Heart right ventricle (tissue), 16 donors: ENCODE data around the gene PROM2. TPM values are rescaled to one million over a fixed set of nuclear protein-coding genes. Genes with fewer than 3 reads are reported as not detected.

ENCODE experiments used
- ATAC-seq, 8 donors: fragments of 200-7000 bp; cut with Tn5 transposase; one replicate each; pipeline ENCODE4 v1.9.1; 2020; ENCODE audit warnings: mild to moderate bottlenecking in 8 of 8, moderate library complexity in 8 of 8, moderate number of reproducible peaks in 1 of 8
- DNase-seq, 2 donors: peaks; one replicate each; pipeline ENCODE4 v3.0.0-alpha.2; 2020
- H3K27ac ChIP-seq, 10 donors: fragments of 200-600 bp; sonication (generic) in 2 of 10; one replicate each; pipeline versions ENCODE4 v1.5.0 to v1.8.0; 2020 to 2022; ENCODE audit warnings: mild to moderate bottlenecking in 3 of 10
- H3K27me3 ChIP-seq, 7 donors: fragments of 200-600 bp; one replicate each; pipeline ENCODE4 v1.8.0; 2021 to 2022; ENCODE audit warnings: mild to moderate bottlenecking in 2 of 7
- H3K36me3 ChIP-seq, 9 donors: fragments of 200-600 bp; sonication (generic) in 1 of 9; one replicate each; pipeline versions ENCODE4 v1.5.0 to v1.8.0; 2020 to 2022; ENCODE audit warnings: mild to moderate bottlenecking in 2 of 9
- H3K4me1 ChIP-seq, 9 donors: fragments of 200-600 bp; sonication (generic) in 1 of 9; one replicate each; pipeline versions ENCODE4 v1.5.0 to v1.8.0; 2020 to 2022; ENCODE audit warnings: mild to moderate bottlenecking in 4 of 9
- H3K4me3 ChIP-seq, 10 donors: fragments of 200-600 bp; sonication (generic) in 2 of 10; one replicate each; pipeline versions ENCODE4 v1.5.0 to v1.8.0; 2020 to 2022; ENCODE audit warnings: mild to moderate bottlenecking in 7 of 10, moderate library complexity in 2 of 10
- H3K9me3 ChIP-seq, 11 donors: fragments of 200-600 bp in 10 of 11; sonication (generic) in 2 of 11; one replicate each; pipeline versions ENCODE4 v1.5.0 to v1.8.0; 2013 to 2022; ENCODE audit warnings: mild to moderate bottlenecking in 2 of 11, control low read depth in 1 of 11, moderate library complexity in 1 of 11
- CTCF ChIP-seq, 9 donors: fragments of 200-600 bp; sonication (generic) in 2 of 9; IDR thresholded peaks; one replicate each; pipeline versions ENCODE4 v1.5.0 to v1.8.0; 2021 to 2022; ENCODE audit warnings: antibody characterized with exemption in 9 of 9, mild to moderate bottlenecking in 5 of 9, moderate library complexity in 1 of 9
- WGBS, 2 donors: extraction: QIAGEN DNeasy Blood & Tissue Kit; methylation state at CpG; one replicate each; pipeline ENCODE4 v1.1.7; 2013; ENCODE audit warnings: inconsistent platforms in 1 of 2; 5-methylcytosine and 5-hydroxymethylcytosine counted together
- intact Hi-C, 10 donors: fragments of 100-400 bp; cut with DNase I; formaldehyde crosslinking; loops; one replicate each; pipeline versions ENCODE4 v1.11.1 to v1.14.2; 2022
- polyA plus RNA-seq, 2 donors: library from polyadenylated mRNA; stranded (reverse); fragments of 200-250 nt; gene quantifications; one replicate each; pipeline ENCODE4 v1.2.3, GENCODE V29; 2013
- total RNA-seq, 10 donors: library from RNA; stranded (reverse); fragmentation: NEBNext Ultra II Directional in 3 of 10; extraction: Animal tissue kit (Norgen Biotek cat#: 25700) in 3 of 10; gene quantifications; one replicate each; pipeline versions ENCODE4 v1.2.1 to v1.2.4, GENCODE V29; 2021 to 2023
- donor health status: Arrhythmogenic right ventricular cardiomyopathy.
- donor health status: ischemic (EF 13 %, LVEDD 7.1; RV severe dilation, severe dysfunction).
- donor health status: healthy with polysubstance abuse.
- donor health status: DM: no; HTN: yes; CAD: no.
- donor health status: DM: no; HTN: no; CAD: no.
- donor health status: ischemic (EF 25% LVEDD 6.9; RV normal size, moderate dysfunction).
- donor health status: ischemic (EF 25% LVEDD 5.7; RV mildly dilated, moderate dysfunction).
- donor health status: healthy.
- donor health status: DM: yes; HTN: yes; CAD: no.
- donor health status: Ischemic cardiomyopathy.
- donor health status: ischemic (EF 35%, LVEDD 5.7; RV mildly dilated, moderate dysfunction).
- donor health status: nonischemic (EF 11% LVEDD 7.7; RV severe dilation, severe dysfunction).
- donor health status: DM: yes; HTN: yes; CAD: no.
- donor health status: PGD.
- donor health status: ischemic (EF 29% LVEDD 5.4; RV normal size, mild dysfunction).
- donor health status: nonischemic (EF 23%, LVEDD 6.1; RV moderate dilation, normal function).

Gene PROM2
- total and polyA plus RNA-seq, 12 donors = 0.32 to 3.4 (median 0.94) TPM

GRCh38 chr2:95308426-95308990, 34.3 kb downstream of the PROM2 start:
- Histone ChIP-seq H3K27me3 (peaks cover 0 to 25% (median 5%) of the 10 kb centered on the region in 7 donors), H3K36me3 (no peaks in the 10 kb centered on the region), H3K4me1 (no peaks in the 10 kb centered on the region), H3K27ac (no peak overlapping the region), H3K9me3 (no peaks in the 10 kb centered on the region), H3K4me3 (no peak overlapping the region)
- 83 to 84% methylated on average over 11 to 12 of the region's 12 CpGs for WGBS, 2 donors
- intact Hi-C loops = no loop called here
- no peak for TF ChIP-seq CTCF (IDR thresholded peaks at IDR 0.05)
- ATAC-seq (no peak), DNase-seq (no peak)

- 80 to 82% methylated on average over 8 of the region's 8 CpGs for WGBS, 2 donors
- peaks cover 0 to 28% (median 6%) of the 10 kb centered on the region in 7 donors for H3K27me3 ChIP-seq
- H3K36me3 ChIP-seq = no peaks in the 10 kb centered on the region
- H3K9me3 ChIP-seq = no peaks in the 10 kb centered on the region
- no peak overlapping the region for H3K27ac ChIP-seq
- DNase-seq (no peak), ATAC-seq (no peak)
- TF ChIP-seq CTCF (IDR thresholded peaks at IDR 0.05) = no peak
- no peaks in the 10 kb centered on the region for H3K4me1 ChIP-seq
- H3K4me3 ChIP-seq = no peak overlapping the region
- intact Hi-C loops = no loop called here
Observed at GRCh38 chr2:95309599-95309998, 35.4 kb downstream of the PROM2 start.

GRCh38 chr2:95310216-95310615, 36.0 kb downstream of the PROM2 start:
- WGBS, 2 donors = 50 to 61% methylated on average over 8 of the region's 8 CpGs
- intact Hi-C loops = loop anchor here in 2 of 10 donors (10.0 kb wide), 2 partner anchors 75 to 115 kb away; no protein-coding TSS in a partner anchor
- DNase-seq = no peak

GRCh38 chr2:95310651-95311050, 36.4 kb downstream of the PROM2 start:
- intact Hi-C loops = loop anchor here in 2 of 10 donors (10.0 kb wide), 2 partner anchors 76 to 116 kb away; no protein-coding TSS in a partner anchor
- DNase-seq (no peak), ATAC-seq (no peak)
- WGBS, 2 donors = 83 to 87% methylated on average over 4 of the region's 4 CpGs
- TF ChIP-seq CTCF (IDR thresholded peaks at IDR 0.05) = no peak
- Histone ChIP-seq H3K27ac (no peak overlapping the region), H3K4me3 (no peak overlapping the region), H3K27me3 (peaks cover 0 to 32% (median 6%) of the 10 kb centered on the region in 7 donors), H3K9me3 (no peaks in the 10 kb centered on the region), H3K4me1 (no peaks in the 10 kb centered on the region), H3K36me3 (no peaks in the 10 kb centered on the region)

More at GRCh38 chr2:95310216-95310615, 36.0 kb downstream of the PROM2 start:
- no peaks in the 10 kb centered on the region for H3K9me3 ChIP-seq
- TF ChIP-seq CTCF (IDR thresholded peaks at IDR 0.05) = no peak
- no peak overlapping the region for H3K4me3 ChIP-seq
- no peak for ATAC-seq
- no peaks in the 10 kb centered on the region for H3K4me1 ChIP-seq
- H3K27me3 ChIP-seq = peaks cover 0 to 32% (median 6%) of the 10 kb centered on the region in 7 donors
- H3K36me3 ChIP-seq = no peaks in the 10 kb centered on the region
- no peak overlapping the region for H3K27ac ChIP-seq
